DMS53 treated with DMSO at 0.1 percent for 48 hours (cell line): ENCODE data around the gene HMG20A.

Experiments
- DNase-seq: peaks from one replicate; lab custom pipeline; 2025; ENCODE audit not compliant: unreplicated experiment; lab: John Stamatoyannopoulos, UW

HMG20A gene

DNA sequence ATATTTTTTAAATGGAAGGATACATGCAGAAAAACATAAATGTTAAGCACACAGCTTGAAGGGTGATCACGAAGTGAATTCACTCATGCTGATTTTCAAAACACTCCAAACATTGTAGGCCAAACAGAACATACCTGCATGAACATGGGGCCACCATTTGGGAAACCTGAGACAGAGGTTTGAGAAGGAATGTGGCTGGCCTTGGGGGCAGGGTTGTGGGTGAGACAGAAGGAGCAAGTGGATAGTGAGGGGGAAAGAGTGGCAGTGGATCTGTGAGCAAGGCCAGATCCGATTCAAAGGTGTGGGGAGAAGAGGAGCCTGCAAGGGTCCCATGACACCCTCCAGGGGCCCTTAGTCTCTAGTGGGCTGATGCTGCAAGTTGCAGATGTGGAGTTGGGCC lies 94.9 kb downstream of the HMG20A start:
- no peak for DNase-seq

DNA sequence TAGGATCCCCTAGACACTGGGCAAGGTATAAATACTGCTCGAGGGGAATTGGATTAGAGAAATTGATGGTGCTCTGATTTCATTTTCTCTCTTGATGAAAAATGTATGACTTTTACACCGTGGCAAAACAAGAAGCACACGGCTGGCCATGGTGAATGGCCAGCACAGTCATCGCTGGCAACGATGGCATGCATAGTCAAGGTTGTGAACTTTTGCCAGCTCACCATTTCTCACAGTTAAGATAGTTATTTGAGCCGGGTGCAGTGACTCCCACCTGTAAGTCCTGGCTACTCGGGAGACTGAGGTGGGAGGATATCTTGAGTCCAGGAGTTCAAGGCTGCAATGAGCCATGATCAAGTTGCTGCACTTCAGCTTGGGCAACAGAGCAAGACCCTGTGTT lies 95.4 kb downstream of the HMG20A start:
- no peak for DNase-seq

DNA sequence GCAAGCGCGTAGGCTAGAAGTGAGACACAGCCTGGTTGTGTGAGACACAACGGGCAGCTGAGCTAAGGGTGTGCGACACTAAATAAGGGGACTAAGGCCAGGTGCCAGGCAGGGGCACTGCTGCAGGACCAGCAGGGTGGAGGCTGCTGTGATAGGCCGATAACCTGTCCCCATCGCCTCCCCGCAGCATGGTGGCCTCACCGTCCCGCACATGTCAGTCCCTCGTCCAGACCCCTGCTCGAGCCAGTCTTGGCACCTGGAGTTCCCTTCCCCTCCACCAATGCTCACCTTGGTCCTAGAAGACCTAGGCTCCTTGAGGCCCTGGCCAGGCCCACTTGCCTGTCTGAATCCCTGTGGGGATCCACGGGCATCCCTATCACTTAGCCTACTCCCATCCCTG lies 96.1 kb downstream of the HMG20A start:
- no peak for DNase-seq

DNA sequence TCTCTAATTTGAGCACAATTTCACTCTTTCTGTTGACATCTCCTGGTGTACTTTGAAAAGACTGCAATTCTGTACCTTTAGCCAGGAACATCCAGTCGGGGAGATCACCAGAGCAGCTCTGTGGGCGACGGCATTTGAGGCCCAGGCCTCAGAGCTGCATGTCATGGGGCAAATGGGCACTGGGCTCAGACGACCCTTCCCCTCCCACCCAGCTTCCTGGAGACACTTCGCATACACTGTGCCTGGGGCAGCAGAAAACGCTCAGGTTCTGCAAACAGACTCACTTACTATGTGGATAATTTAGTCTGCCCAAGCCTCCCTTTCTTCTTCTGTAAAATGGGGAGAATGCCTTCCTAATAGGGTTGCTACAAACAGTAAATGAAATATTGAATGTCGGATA lies 96.9 kb downstream of the HMG20A start:
- DNase-seq = no peak

DNA sequence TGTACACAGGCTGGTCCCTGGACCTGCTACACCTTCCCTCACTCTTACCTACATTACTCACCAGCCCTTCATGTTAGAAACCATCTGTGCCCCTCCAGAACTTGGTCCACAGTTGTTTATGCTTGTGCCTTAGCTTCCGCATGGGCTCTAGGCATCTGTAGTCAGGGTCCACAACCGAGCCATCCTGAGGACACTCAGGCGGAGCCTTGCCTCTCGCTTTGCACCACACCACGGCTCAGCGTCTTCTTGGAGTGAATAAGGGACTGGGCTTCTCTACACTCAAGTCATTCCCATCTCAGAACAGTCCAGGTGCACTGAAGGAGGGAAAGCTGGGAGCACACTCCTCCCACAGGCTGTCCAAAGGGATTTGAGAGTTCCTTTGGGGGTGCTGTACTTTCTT lies 97.8 kb downstream of the HMG20A start:
- no peak for DNase-seq

DNA sequence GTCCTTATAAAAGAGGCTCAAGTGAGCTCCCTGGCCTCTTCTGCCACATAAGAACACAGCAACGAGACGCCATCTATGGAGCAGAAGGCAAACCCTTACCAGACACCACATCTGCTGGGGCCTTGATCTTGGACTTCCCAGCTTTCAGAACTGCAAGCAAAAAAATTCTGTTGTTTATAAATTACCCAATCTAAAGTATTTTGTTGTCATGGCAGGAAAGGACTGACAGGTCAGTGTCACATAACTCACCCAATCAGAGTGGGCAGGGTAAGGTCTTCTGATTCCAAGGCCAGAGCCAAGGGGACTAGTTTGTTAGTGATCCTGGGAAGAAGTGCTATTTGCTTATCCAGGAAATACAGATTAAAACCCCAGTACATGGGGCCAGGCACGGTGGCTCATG lies 98.9 kb downstream of the HMG20A start:
- DNase-seq = no peak

DNA sequence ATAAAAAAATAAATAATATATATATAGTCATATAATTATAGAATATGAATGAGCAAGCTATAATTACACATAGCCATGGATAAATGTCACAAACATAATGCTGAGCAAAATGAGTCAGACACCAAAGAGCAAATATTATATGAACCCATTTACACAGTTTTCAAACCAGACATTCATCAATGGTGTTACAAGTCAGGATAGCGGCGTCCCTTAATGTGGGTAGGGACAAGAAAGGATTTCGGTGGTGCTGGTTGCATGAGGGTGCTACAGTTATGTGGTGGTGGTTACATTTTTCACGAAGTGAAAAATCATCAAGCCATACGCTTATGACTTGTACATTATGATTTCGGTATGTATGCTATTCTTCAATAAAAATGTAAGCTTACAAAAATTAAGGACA lies 100.5 kb downstream of the HMG20A start:
- no peak for DNase-seq

DNA sequence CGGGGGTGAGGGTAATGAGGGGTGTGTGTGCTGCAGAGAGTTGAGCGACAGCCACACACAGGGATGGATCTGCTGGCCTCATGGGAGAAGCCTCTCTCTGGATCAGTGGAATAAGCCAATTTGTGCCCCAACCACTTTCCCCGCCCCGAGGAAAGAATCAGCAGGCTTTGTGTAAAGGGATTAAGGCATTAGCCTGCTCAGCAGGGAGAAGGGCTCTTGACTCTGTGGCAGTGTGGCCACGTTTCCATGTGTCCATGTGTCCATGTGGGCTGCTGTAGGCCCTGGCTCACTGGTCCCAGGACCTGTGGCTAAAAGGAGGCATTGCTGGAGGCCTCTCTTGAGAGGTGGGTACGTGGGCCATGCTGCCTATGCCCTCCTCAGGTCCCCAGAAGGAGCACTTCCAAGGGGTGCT lies 104.7 kb downstream of the HMG20A start:
- no peak for DNase-seq

DNA sequence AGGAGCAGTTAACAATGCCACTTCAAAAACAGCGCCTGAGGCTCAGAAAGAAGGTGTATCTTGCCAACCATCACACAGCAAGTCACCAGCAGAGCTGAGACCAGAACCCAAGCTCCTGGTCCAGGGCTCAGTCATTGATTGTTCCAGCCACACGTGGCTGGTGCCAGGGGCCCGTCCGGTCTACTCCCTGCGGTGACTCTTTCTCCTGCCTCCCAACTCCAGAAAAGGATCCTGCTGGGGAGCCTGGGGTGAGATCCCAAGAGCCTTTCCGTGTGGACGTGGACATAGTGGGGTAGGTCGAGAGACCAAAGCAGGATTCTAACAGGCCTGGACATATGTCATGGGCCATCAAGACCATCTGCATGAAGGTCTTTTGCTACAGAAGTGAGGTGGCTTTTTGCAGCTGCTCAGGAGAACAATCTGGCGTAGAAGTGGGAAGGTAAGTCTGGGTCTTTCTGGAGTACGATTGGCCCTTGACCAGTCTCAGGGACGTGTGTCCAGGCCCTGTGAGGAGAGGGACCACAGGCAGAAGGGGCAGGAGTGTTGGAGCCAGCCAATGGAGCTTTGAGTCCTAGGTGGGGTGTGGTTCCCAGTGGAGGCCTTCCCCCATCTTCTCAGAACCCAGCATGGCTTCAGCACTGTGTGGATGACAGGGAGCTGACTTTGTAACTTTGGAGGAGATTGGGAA lies 105.4 kb downstream of the HMG20A start:
- DNase-seq = no peak

DNA sequence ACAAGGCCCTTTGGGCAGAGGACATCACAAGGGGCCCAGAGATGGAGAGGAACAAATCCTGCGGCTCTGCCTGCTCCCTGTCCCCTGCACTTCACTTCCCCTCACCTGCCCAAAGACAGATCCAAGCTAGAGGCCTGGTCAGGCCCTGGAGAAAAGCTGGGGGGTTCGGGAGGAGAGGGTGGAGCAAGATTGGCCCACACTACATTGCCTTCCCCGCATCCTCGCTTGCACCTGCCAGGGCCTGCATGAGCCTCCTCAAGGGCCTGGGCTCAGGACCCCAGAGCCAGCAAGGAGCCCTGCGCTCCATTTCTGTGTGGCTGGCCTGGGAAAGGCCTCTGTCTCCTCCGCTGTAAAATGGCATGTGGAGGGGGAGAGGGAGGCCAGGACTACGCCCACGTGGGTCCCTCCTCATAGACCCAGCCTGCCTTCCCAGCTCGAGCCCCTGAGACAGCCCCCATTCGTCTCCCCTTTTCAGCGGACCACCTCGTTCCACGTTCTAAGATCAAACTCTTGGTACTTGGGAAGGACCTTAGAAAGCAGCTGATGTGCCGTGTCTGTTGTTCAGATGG lies 106.0 kb downstream of the HMG20A start:
- DNase-seq = no peak

DNA sequence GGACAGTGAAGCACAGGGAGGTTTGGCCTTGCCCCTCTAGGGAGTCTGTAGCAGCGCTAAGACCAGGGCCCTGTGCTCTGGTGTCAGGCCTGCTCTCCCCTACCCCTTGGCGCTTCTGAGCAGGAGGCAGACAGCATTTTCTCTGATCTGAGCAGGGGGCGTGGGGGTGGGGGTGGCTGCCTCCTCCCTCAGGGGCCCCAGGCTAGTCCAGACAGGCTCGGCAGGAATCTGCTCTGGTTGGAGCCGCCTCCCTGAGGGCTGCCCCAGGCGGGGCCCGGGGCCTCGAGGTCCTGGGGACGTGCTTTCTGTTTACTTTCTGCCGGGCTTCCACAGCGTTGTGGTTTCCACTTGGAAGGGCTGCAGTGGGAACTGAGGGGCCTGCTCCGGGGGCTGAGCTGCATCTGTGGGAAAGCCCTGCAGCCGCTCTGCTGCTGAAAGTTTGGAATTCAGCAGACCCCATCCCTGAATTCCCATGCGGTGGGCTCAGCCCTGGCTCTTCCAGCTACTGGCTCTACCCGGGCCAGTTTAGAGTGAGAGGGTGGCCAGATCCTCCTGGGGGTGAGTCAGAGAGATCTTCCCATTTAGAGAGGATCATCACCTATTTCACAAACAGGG lies 106.6 kb downstream of the HMG20A start:
- no peak for DNase-seq

DNA sequence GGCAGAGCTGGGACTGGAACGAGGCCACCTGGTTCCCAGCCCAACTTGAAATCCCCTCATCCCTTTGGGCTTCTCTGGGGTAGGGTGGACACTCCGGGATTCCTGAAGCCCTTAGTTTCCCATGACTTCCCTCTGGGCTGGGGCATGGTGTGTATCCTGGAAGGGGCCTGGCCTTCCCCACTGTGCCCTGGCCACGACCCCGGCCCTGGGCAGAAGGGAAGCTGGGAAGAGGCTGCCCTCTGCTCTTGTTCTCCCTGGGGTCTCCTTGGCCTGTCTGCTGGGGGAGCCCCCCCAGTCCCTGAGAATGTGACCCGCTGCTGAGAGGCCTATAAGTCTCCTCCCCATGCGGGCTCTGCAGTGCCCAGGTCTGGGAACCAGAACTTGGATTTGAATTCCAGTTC lies 107.1 kb downstream of the HMG20A start:
- no peak for DNase-seq

DNA sequence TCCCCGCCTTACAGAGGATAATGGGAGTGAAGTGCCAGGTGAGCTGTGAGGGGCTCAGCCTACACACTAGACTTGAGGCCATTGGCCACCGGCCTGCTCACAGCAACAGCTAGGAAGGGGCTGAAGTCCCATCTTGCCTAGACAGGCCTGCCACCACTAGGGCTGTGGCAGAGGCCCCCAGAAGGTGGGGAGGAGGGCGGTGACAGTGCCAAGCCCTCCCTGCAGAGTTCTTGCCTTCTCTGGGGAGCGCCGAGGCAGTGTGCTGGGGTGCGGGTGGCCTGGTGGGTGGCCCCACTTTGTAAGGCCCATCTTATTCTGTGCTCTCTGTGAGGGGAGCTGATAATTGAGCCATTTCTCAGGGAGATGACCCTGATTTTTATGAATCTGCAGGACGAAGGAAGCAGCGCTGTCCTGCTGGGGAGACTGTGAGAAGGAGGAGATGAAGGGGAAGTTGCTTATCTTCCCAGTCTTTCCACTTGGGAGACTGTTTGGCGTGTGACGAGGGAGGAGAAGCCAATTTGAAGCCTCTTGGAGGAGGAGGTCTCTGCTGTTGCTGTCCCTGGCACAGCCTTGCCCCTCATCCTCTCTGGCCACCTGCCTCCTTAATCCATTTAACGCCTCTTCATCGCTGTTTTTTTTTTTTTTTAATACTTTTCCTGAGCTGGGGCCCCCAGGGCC lies 107.7 kb downstream of the HMG20A start:
- DNase-seq = no peak

DNA sequence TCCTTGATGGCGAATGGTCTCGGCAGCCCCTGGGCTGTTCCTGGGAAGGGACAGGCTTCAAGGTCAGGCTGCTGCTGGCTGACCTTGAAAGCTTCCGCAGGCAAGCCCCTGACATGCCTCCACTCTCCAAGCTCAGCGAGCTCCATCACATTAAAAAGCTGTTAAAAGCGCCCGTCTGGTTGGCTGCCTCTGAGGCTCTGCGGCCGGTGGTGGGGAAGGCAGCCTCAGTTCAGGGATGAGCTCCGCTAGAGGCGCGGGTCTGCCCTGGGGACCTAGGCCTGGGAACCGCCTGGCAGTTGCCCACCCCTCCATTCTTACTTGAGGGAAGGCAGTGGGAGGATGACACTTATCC lies 108.3 kb downstream of the HMG20A start:
- no peak for DNase-seq

DNA sequence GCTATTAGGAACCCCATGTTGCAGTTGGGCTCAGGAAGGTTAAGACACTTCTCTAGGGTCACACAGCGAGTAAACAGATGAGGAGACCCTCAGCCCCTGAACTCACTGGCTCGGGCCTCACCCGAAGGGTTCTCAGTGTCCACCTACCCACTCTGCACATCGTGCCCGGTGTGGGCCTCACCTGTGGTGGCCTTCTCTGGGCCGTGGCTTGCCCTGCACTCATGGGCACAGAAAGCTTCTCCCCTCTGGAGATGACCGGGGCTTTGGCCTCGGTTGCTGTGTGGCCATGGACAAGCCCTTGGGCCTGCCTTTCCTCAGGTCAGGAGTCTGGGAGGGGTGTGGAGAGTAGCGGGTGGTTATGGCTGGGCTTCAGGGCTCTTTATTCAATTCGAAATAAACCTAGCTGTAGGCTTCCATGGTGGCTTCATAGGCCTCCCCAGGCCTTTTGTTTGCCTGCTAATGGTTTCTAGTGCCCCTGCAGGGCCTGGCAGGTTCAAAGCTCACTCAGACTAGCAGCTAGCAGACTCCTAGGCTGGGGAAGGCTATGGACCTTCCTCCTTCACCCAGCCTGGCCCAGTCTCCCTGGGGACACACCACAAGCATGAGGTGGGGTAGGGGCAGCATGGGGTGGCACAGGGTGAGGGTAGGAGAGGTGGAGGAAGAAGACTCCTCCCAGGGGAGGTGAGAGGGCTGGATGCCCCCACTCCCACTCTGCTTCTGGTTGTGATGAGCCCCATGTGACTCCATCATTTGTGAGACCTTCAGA lies 108.9 kb downstream of the HMG20A start:
- DNase-seq = no peak

DNA sequence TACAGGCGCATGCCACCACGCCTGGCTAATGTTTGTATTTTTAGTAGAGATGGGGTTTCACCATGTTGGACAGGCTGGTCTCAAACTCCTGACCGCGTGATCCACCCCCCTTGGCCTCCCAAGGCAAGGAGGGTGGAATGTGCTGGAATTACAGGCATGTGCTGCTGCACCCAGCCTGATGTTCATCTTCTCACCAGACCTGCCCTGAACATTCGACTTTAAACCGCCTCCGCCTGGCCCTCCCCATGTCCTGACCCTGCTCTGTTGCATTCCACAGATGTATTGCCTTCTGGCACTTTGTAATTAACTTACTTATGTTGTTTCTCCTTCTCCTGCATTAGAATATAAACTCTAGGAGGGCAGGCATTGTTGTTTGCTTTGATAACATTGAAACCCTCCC lies 109.9 kb downstream of the HMG20A start:
- DNase-seq = no peak

DNA sequence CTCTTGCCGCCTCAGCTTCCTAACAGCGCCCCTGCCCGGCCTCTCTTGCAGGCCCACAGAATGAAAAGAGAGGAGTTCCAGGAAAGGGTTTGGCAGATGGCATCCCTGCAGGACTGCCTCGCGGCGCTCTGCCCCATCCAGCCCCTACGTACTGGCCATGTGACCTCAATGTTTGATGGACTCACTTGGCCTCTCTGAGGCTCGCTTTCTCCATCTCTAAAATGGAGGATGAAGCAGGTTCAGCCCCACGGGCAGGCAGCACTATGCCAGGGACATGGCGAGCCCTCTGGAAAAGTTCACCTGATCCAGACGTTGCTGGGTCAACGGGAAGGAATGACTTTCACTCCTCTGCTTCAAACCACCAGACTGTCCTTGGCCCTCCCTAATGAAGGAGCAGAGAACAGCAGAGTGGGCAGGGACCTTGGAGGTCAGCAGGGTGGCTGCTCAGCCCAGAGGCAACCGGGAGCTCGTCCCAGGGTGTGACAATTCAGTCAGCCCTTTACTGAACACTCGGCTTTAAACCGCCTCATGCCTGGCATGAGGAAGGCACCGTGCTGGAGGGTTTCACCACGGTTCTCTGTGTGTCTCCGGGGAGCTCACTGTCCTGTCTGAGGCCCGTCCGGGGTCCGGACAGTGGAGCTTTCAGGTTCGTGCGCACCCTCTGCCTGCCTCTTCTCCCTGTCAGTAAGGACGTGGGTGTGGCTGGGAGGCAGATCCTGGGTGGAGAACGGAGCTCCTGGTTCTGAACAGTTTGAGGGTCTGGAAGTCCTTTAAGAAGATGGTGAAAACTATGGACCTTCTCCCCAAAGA lies 110.7 kb downstream of the HMG20A start:
- DNase-seq = no peak

DNA sequence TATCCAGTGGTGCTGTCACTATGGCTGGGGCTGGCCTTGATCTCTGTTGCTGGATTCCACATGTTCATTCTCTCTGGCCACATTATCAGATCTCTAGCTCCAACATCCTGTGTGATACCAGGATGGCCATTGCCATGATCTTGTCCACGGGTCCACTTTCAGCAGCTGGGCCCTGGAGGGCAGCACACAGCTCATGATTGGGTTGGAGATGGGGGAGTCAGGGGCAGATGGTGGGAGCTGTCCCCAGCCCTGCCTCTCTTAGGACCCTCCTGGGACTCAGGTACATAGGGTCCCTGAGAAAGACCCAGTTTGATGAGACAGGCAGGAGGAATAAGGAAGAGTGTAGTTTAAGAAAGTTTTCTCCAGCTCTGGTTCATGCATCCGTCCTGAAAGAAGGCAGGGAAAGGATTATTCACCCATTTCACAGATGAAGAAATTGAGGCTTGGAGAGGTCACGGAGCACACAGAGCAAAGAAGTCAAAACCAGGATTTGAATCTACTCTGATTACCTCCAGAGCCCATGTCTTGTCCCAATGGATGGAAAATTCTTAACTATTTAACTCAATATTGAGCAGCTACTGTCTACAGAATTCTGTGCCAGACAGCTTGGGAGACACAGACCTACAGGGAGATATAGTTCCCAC lies 111.5 kb downstream of the HMG20A start:
- DNase-seq = no peak

DNA sequence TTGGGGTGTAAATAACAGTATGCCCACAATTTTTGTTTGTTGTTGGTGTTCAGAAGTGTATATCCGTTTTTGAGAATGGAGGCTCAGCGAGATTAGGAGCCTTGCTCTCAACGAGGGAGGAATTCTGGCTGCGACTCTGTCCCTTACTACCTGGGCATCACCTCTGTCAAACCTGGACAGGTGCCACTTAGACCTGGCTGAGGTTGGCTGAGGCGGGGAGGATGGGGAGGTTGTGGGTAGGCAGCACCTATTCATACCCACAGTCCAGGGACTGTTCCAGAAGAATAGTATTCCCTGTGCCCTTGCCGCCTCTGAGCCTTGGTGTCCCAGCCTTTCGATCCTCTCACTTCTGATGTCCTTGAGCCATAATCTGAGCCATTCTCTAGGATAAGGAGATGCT lies 112.2 kb downstream of the HMG20A start:
- DNase-seq = no peak
